HepG2 (cell line): Measurements from ENCODE around the gene VAPA. TPM values are rescaled to one million over a fixed set of nuclear protein-coding genes. Genes with fewer than 3 reads are reported as not detected.

Experiments
- EHMT2 ChIP-seq: fragments of 200-600 bp; sonication (generic); IDR thresholded peaks from 2 replicates; pipeline ENCODE4 v1.7.0; 2017; ENCODE audit warnings: antibody characterized with exemption, low read depth, low read length, borderline replicate concordance
- FOXP1 ChIP-seq, 2 experiments: fragments of 450-650 bp in 1 of 2; IDR thresholded peaks; 2 replicates each; pipeline ENCODE4 v1.6.1; 2017 to 2018; ENCODE audit warnings: antibody characterized with exemption in 1 of 2
- MAFF ChIP-seq: IDR thresholded peaks from 2 replicates; pipeline ENCODE4 v1.6.1; 2011; ENCODE audit warnings: low read depth, low read length, improper control_type of control experiment
- PPARG ChIP-seq: conservative IDR thresholded peaks from 2 replicates; pipeline ENCODE4 v1.6.1; 2016; ENCODE audit warnings: missing biosample characterization, missing genetic modification reagents
- RAD21 ChIP-seq: fragments of 450-650 bp; formaldehyde crosslinking; IDR thresholded peaks from 2 replicates; pipeline ENCODE4 v1.5.0; 2020; ENCODE audit warnings: mild to moderate bottlenecking
- RFXAP ChIP-seq: sonication (generic); formaldehyde crosslinking; IDR thresholded peaks from 2 replicates; pipeline ENCODE4 v1.4.0; 2020; ENCODE audit warnings: missing genetic modification reagents, borderline replicate concordance
- SNAPC4 ChIP-seq: sonication (generic); formaldehyde crosslinking; IDR thresholded peaks from 2 replicates; pipeline ENCODE4 v1.4.0; 2020; ENCODE audit warnings: mild to moderate bottlenecking, missing genetic modification reagents
- TEAD3 ChIP-seq: optimal IDR thresholded peaks from 2 replicates; pipeline ENCODE3; 2016; ENCODE audit warnings: borderline replicate concordance
- ZBTB7A ChIP-seq: sonication (generic); formaldehyde crosslinking; IDR thresholded peaks from 2 replicates; pipeline ENCODE4 v1.8.0; 2022; ENCODE audit warnings: mild to moderate bottlenecking, missing genetic modification reagents
- ZBTB7B ChIP-seq: sonication (generic); formaldehyde crosslinking; IDR thresholded peaks from 2 replicates; pipeline ENCODE4 v1.4.0; 2020; ENCODE audit warnings: missing genetic modification reagents
- ZNF256 ChIP-seq: sonication (generic); formaldehyde crosslinking; conservative IDR thresholded peaks from 2 replicates; pipeline ENCODE4 v1.4.0; 2020; ENCODE audit warnings: missing genetic modification reagents
- ZNF674 ChIP-seq: sonication (generic); formaldehyde crosslinking; IDR thresholded peaks from 2 replicates; pipeline ENCODE4 v1.5.0; 2020; ENCODE audit warnings: low read depth, mild to moderate bottlenecking, missing genetic modification reagents
- ZNF724P ChIP-seq: sonication (generic); formaldehyde crosslinking; IDR thresholded peaks from 2 replicates; pipeline ENCODE4 v1.8.0; 2022; ENCODE audit warnings: missing genetic modification reagents, borderline replicate concordance
- polyA plus RNA-seq, 8 experiments: library from polyadenylated mRNA; depleted of rRNA in 3 of 8; stranded (reverse) in 7 of 8; unstranded in 1 of 8; fragments of >200 nt; fragmentation: Illumina TruSeq in 4 of 8; extraction: Trizol in 4 of 8; gene quantifications; 2 replicates each; pipeline versions ENCODE4 v1.2.1 to v1.2.3, GENCODE V29; 2011 to 2016; ENCODE audit warnings: low read depth in 4 of 8, missing spikeins in 1 of 8, mixed read lengths in 1 of 8; ENCODE audit not compliant: insufficient read depth in 1 of 8
- total RNA-seq, 5 experiments: library from RNA; depleted of rRNA; stranded (reverse); fragments of >200 nt; fragmentation: Illumina TruSeq; extraction: Trizol; gene quantifications; 2 replicates each; pipeline ENCODE4 v1.2.3, GENCODE V29; 2016; ENCODE audit warnings: low read depth in 1 of 5
- TF ChIP-seq, protein P1 (sequence below): sonication (generic); formaldehyde crosslinking; IDR thresholded peaks from 2 replicates; pipeline ENCODE4 v1.4.0; 2020; ENCODE audit warnings: missing genetic modification reagents, borderline replicate concordance
- TF ChIP-seq, protein P2 (sequence below): sonication (generic); formaldehyde crosslinking; IDR thresholded peaks from 2 replicates; pipeline ENCODE4 v1.8.1; 2023; ENCODE audit warnings: mild to moderate bottlenecking, inconsistent platforms, moderate library complexity, missing genetic modification reagents, borderline replicate concordance
- TF ChIP-seq, protein P3 (sequence below): sonication (generic); formaldehyde crosslinking; IDR thresholded peaks from 2 replicates; pipeline ENCODE4 v1.5.0; 2020; ENCODE audit warnings: missing genetic modification reagents, mild to moderate bottlenecking, borderline replicate concordance

Gene VAPA
- total and polyA plus RNA-seq, 2 of the 13 experiments (the other 11 are each of a cell fraction or from before 2014, with no cell fraction given): 167 to 294 TPM

GRCh38 chr18:9913526-9914333 is at the start of gene VAPA (continued):
- TF ChIP-seq RAD21 (CRISPR knock-in tag): peak; percentile 64
- TF ChIP-seq ZBTB7A (CRISPR knock-in tag): no peak
- TF ChIP-seq TEAD3: peak; percentile 55
- no peak for TF ChIP-seq FOXP1 (IDR thresholded peaks at IDR 0.05)
- TF ChIP-seq FOXP1 (CRISPR knock-in tag; IDR thresholded peaks at IDR 0.05): no peak
- no peak for TF ChIP-seq SNAPC4 (CRISPR knock-in tag)
- TF ChIP-seq ZNF256 (CRISPR knock-in tag): no peak
- TF ChIP-seq MAFF: no peak
- no peak for TF ChIP-seq ZNF674 (CRISPR knock-in tag)
- TF ChIP-seq RFXAP (CRISPR knock-in tag): 0 out of 2 replicates have a peak, but pooled peaks have one; percentile 54
- TF ChIP-seq, protein P1, sequence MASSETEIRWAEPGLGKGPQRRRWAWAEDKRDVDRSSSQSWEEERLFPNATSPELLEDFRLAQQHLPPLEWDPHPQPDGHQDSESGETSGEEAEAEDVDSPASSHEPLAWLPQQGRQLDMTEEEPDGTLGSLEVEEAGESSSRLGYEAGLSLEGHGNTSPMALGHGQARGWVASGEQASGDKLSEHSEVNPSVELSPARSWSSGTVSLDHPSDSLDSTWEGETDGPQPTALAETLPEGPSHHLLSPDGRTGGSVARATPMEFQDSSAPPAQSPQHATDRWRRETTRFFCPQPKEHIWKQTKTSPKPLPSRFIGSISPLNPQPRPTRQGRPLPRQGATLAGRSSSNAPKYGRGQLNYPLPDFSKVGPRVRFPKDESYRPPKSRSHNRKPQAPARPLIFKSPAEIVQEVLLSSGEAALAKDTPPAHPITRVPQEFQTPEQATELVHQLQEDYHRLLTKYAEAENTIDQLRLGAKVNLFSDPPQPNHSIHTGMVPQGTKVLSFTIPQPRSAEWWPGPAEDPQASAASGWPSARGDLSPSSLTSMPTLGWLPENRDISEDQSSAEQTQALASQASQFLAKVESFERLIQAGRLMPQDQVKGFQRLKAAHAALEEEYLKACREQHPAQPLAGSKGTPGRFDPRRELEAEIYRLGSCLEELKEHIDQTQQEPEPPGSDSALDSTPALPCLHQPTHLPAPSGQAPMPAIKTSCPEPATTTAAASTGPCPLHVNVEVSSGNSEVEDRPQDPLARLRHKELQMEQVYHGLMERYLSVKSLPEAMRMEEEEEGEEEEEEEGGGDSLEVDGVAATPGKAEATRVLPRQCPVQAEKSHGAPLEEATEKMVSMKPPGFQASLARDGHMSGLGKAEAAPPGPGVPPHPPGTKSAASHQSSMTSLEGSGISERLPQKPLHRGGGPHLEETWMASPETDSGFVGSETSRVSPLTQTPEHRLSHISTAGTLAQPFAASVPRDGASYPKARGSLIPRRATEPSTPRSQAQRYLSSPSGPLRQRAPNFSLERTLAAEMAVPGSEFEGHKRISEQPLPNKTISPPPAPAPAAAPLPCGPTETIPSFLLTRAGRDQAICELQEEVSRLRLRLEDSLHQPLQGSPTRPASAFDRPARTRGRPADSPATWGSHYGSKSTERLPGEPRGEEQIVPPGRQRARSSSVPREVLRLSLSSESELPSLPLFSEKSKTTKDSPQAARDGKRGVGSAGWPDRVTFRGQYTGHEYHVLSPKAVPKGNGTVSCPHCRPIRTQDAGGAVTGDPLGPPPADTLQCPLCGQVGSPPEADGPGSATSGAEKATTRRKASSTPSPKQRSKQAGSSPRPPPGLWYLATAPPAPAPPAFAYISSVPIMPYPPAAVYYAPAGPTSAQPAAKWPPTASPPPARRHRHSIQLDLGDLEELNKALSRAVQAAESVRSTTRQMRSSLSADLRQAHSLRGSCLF (CRISPR knock-in tag): no peak
- TF ChIP-seq, protein P2, sequence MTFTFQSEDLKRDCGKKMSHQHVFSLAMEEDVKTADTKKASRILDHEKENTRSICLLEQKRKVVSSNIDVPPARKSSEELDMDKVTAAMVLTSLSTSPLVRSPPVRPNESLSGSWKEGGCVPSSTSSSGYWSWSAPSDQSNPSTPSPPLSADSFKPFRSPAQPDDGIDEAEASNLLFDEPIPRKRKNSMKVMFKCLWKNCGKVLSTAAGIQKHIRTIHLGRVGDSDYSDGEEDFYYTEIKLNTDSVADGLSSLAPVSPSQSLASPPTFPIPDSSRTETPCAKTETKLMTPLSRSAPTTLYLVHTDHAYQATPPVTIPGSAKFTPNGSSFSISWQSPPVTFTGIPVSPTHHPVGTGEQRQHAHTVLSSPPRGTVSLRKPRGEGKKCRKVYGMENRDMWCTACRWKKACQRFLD (CRISPR knock-in tag): 0 out of 2 replicates have a peak, but pooled peaks have one; percentile 20
- TF ChIP-seq ZNF724P (CRISPR knock-in tag): peak; percentile 77; the same call in 1 of the 2 replicates
- peak; percentile 61 for TF ChIP-seq ZBTB7B (CRISPR knock-in tag)
- TF ChIP-seq EHMT2: no peak
- TF ChIP-seq, protein P3, sequence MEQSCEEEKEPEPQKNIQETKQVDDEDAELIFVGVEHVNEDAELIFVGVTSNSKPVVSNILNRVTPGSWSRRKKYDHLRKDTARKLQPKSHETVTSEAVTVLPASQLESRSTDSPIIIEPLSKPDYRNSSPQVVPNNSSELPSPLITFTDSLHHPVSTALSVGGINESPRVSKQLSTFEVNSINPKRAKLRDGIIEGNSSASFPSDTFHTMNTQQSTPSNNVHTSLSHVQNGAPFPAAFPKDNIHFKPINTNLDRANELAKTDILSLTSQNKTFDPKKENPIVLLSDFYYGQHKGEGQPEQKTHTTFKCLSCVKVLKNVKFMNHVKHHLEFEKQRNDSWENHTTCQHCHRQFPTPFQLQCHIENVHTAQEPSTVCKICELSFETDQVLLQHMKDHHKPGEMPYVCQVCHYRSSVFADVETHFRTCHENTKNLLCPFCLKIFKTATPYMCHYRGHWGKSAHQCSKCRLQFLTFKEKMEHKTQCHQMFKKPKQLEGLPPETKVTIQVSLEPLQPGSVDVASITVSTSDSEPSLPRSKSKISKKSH (CRISPR knock-in tag): peak; percentile 79
- TF ChIP-seq PPARG: no peak; the same call in 1 of the 2 replicates
